GM23338 (cell line): ENCODE measurements around the gene AGBL4. TPM values are rescaled to one million over a fixed set of nuclear protein-coding genes. Genes with fewer than 3 reads are reported as not detected.

Experiments used
- ATAC-seq: fragments of 200-7000 bp; cut with Tn5 transposase; 3 replicates; pipeline ENCODE4 v1.9.1; 2020
- DNase-seq: peaks from one replicate; pipeline ENCODE4 v3.0.0-alpha.2; 2015; ENCODE audit warnings: low spot score
- H2AFZ ChIP-seq: fragments of 200-600 bp; sonication (generic); 2 replicates; pipeline ENCODE4 v1.8.0; 2016; ENCODE audit warnings: antibody characterized with exemption, mild to moderate bottlenecking, moderate library complexity
- H3F3A ChIP-seq: fragments of 200-600 bp; sonication (generic); replicated peaks from 2 replicates; pipeline ENCODE4 v1.8.0; 2017; ENCODE audit warnings: antibody characterized with exemption, mixed run types, low read depth
- H3K27ac ChIP-seq: fragments of 200-600 bp; sonication (generic); 2 replicates; pipeline ENCODE4 v1.6.1; 2016; ENCODE audit warnings: low read depth
- H3K27me3 ChIP-seq: fragments of 200-600 bp; sonication (generic); 2 replicates; pipeline ENCODE4 v1.8.0; 2016; ENCODE audit warnings: mild to moderate bottlenecking, mixed run types, moderate library complexity; ENCODE audit not compliant: insufficient read depth
- H3K36me3 ChIP-seq: fragments of 200-600 bp; sonication (generic); 2 replicates; pipeline ENCODE4 v1.8.0; 2016; ENCODE audit warnings: mild to moderate bottlenecking; ENCODE audit not compliant: insufficient read depth
- H3K4me1 ChIP-seq: fragments of 200-600 bp; sonication (generic); 2 replicates; pipeline ENCODE4 v1.8.0; 2016; ENCODE audit warnings: mild to moderate bottlenecking, moderate library complexity; ENCODE audit not compliant: insufficient read depth
- H3K4me2 ChIP-seq: fragments of 200-600 bp; sonication (generic); 2 replicates; pipeline ENCODE4 v1.7.1; 2017; ENCODE audit warnings: mixed run types
- H3K4me3 ChIP-seq: fragments of 200-600 bp; sonication (generic); 2 replicates; pipeline ENCODE4 v1.6.1; 2016; ENCODE audit warnings: mixed run types
- H3K79me2 ChIP-seq: fragments of 200-600 bp; sonication (generic); replicated peaks from 2 replicates; pipeline ENCODE4 v1.8.0; 2017; ENCODE audit warnings: mild to moderate bottlenecking; ENCODE audit not compliant: insufficient read depth
- H3K9me2 ChIP-seq: fragments of 200-600 bp; sonication (generic); 2 replicates; pipeline ENCODE4 v1.8.0; 2017; ENCODE audit not compliant: insufficient read depth
- H4K20me1 ChIP-seq: fragments of 200-600 bp; sonication (generic); replicated peaks from 2 replicates; pipeline ENCODE4 v1.8.0; 2017; ENCODE audit warnings: mild to moderate bottlenecking; ENCODE audit not compliant: insufficient read depth
- H3K27ac Mint-ChIP-seq: 2 replicates; pipeline ENCODE4 v1.8.0; 2020; ENCODE audit warnings: inconsistent platforms, mild to moderate bottlenecking, moderate library complexity, mixed read lengths
- H3K27me3 Mint-ChIP-seq: 3 replicates; pipeline ENCODE4 v1.8.0; 2022; ENCODE audit warnings: low read depth, mild to moderate bottlenecking, moderate library complexity, mixed read lengths, inconsistent platforms; ENCODE audit not compliant: insufficient read depth, poor library complexity
- H3K36me3 Mint-ChIP-seq: 3 replicates; pipeline ENCODE4 v1.8.0; 2021; ENCODE audit warnings: low read depth, mild to moderate bottlenecking, inconsistent platforms, moderate library complexity, mixed read lengths
- H3K4me1 Mint-ChIP-seq: 3 replicates; pipeline ENCODE4 v1.8.0; 2020; ENCODE audit warnings: mild to moderate bottlenecking, inconsistent platforms, mixed read lengths
- H3K4me3 Mint-ChIP-seq: 3 replicates; pipeline ENCODE4 v1.8.0; 2021; ENCODE audit warnings: moderate library complexity, mild to moderate bottlenecking, inconsistent platforms, mixed read lengths
- H3K9me3 Mint-ChIP-seq: 3 replicates; pipeline ENCODE4 v1.8.0; 2020; ENCODE audit warnings: moderate library complexity, mild to moderate bottlenecking, inconsistent platforms, mixed read lengths
- CREB1 ChIP-seq: fragments of 250-450 bp; sonication (Bioruptor Pico); IDR thresholded peaks from 2 replicates; pipeline ENCODE4 v1.5.0; 2020; ENCODE audit warnings: low read depth, mild to moderate bottlenecking, moderate library complexity
- EZH2 ChIP-seq: fragments of 200-600 bp; sonication (generic); IDR thresholded peaks from one replicate; pipeline ENCODE4 v1.8.0; 2017; ENCODE audit warnings: antibody characterized with exemption, mild to moderate bottlenecking, low read depth; ENCODE audit not compliant: unreplicated experiment
- STAT1 ChIP-seq: IDR thresholded peaks from one replicate; pipeline ENCODE4 v1.6.1; 2016; ENCODE audit warnings: antibody characterized with exemption; ENCODE audit not compliant: unreplicated experiment
- ZNF114 ChIP-seq: fragments of 250-450 bp; sonication (Bioruptor Pico); IDR thresholded peaks from 2 replicates; pipeline ENCODE4 v1.5.0; 2020; ENCODE audit warnings: mild to moderate bottlenecking, moderate library complexity
- polyA plus RNA-seq: library from polyadenylated mRNA; unstranded; fragments of >200 nt; fragmentation: Nextera tagmentation; extraction: Ambion mirVana; gene quantifications from 2 replicates; pipeline ENCODE4 v1.2.1, GENCODE V29; 2016
- total RNA-seq: library from RNA; depleted of rRNA; stranded (reverse); fragments of >200 nt; shearing (Covaris generic); gene quantifications from 2 replicates; pipeline ENCODE4 v1.2.3, GENCODE V29; 2014
- TF ChIP-seq, protein P1 (sequence below): fragments of 250-450 bp; sonication (Bioruptor Pico); IDR thresholded peaks from 2 replicates; pipeline ENCODE4 v1.5.0; 2020; ENCODE audit warnings: mild to moderate bottlenecking, moderate library complexity
- TF ChIP-seq, protein P2 (sequence below): IDR thresholded peaks from one replicate; pipeline ENCODE4 v1.6.1; 2018; ENCODE audit warnings: antibody characterized with exemption; ENCODE audit not compliant: unreplicated experiment

The AGBL4 gene
- total and polyA plus RNA-seq, 2 experiments from 2014 or later = 0.91 to 1.5 TPM

DNA sequence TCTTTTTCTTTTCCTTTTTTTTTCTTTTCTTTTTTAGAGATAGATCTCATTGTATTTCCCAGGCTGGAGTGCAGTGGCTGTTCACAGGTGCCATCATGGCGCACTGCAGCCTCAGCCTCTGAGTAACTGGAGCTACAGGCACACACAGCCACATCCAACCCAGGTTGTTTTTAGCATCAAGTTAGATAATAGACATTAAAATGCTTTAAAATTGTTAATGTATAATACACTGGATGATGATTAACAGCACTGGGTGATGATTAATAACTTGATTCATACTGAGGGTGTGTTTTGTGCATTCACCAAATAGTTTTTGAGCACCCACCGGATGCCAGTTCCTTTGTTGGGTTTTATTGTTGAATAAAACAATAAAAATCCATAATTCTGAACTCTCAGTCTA lies 1322.3 kb downstream of the AGBL4 start:
- 0 out of 3 replicates have a peak, but pooled peaks cover 3% of the 10 kb centered on the region for H3K4me1 Mint-ChIP-seq
- H3K27me3 Mint-ChIP-seq = peaks cover 3% of the 10 kb centered on the region
- no peak overlapping the region for H2AFZ ChIP-seq
- H3K79me2 ChIP-seq = no peaks in the 10 kb centered on the region
- H3K9me2 ChIP-seq = no peaks in the 10 kb centered on the region
- H3K27me3 ChIP-seq = no peaks in the 10 kb centered on the region
- H3K4me2 ChIP-seq = no peak overlapping the region
- no peak overlapping the region for H3K4me3 ChIP-seq
- no peak overlapping the region for H3K27ac ChIP-seq
- H4K20me1 ChIP-seq = no peaks in the 10 kb centered on the region
- no peaks in the 10 kb centered on the region for H3F3A ChIP-seq
- no peaks in the 10 kb centered on the region; the same call in 2 of the 3 replicates for H3K9me3 Mint-ChIP-seq
- no peak overlapping the region for H3K27ac Mint-ChIP-seq
- no peaks in the 10 kb centered on the region for H3K36me3 ChIP-seq
- H3K4me3 Mint-ChIP-seq = no peak overlapping the region
- no peaks in the 10 kb centered on the region for H3K36me3 Mint-ChIP-seq
- no peak for DNase-seq
- TF ChIP-seq, protein P1, sequence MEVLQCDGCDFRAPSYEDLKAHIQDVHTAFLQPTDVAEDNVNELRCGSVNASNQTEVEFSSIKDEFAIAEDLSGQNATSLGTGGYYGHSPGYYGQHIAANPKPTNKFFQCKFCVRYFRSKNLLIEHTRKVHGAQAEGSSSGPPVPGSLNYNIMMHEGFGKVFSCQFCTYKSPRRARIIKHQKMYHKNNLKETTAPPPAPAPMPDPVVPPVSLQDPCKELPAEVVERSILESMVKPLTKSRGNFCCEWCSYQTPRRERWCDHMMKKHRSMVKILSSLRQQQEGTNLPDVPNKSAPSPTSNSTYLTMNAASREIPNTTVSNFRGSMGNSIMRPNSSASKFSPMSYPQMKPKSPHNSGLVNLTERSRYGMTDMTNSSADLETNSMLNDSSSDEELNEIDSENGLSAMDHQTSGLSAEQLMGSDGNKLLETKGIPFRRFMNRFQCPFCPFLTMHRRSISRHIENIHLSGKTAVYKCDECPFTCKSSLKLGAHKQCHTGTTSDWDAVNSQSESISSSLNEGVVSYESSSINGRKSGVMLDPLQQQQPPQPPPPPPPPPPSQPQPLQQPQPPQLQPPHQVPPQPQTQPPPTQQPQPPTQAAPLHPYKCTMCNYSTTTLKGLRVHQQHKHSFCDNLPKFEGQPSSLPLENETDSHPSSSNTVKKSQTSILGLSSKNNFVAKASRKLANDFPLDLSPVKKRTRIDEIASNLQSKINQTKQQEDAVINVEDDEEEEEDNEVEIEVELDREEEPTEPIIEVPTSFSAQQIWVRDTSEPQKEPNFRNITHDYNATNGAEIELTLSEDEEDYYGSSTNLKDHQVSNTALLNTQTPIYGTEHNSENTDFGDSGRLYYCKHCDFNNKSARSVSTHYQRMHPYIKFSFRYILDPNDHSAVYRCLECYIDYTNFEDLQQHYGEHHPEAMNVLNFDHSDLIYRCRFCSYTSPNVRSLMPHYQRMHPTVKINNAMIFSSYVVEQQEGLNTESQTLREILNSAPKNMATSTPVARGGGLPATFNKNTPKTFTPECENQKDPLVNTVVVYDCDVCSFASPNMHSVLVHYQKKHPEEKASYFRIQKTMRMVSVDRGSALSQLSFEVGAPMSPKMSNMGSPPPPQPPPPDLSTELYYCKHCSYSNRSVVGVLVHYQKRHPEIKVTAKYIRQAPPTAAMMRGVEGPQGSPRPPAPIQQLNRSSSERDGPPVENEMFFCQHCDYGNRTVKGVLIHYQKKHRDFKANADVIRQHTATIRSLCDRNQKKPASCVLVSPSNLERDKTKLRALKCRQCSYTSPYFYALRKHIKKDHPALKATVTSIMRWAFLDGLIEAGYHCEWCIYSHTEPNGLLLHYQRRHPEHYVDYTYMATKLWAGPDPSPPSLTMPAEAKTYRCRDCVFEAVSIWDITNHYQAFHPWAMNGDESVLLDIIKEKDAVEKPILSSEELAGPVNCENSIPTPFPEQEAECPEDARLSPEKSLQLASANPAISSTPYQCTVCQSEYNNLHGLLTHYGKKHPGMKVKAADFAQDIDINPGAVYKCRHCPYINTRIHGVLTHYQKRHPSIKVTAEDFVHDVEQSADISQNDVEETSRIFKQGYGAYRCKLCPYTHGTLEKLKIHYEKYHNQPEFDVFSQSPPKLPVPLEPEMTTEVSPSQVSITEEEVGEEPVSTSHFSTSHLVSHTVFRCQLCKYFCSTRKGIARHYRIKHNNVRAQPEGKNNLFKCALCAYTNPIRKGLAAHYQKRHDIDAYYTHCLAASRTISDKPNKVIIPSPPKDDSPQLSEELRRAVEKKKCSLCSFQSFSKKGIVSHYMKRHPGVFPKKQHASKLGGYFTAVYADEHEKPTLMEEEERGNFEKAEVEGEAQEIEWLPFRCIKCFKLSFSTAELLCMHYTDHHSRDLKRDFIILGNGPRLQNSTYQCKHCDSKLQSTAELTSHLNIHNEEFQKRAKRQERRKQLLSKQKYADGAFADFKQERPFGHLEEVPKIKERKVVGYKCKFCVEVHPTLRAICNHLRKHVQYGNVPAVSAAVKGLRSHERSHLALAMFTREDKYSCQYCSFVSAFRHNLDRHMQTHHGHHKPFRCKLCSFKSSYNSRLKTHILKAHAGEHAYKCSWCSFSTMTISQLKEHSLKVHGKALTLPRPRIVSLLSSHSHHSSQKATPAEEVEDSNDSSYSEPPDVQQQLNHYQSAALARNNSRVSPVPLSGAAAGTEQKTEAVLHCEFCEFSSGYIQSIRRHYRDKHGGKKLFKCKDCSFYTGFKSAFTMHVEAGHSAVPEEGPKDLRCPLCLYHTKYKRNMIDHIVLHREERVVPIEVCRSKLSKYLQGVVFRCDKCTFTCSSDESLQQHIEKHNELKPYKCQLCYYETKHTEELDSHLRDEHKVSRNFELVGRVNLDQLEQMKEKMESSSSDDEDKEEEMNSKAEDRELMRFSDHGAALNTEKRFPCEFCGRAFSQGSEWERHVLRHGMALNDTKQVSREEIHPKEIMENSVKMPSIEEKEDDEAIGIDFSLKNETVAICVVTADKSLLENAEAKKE (CRISPR knock-in tag) = no peak
- TF ChIP-seq EZH2 (no peak), STAT1 (no peak), ZNF114 (CRISPR knock-in tag) (no peak), CREB1 (CRISPR knock-in tag) (no peak)
- TF ChIP-seq, protein P2, sequence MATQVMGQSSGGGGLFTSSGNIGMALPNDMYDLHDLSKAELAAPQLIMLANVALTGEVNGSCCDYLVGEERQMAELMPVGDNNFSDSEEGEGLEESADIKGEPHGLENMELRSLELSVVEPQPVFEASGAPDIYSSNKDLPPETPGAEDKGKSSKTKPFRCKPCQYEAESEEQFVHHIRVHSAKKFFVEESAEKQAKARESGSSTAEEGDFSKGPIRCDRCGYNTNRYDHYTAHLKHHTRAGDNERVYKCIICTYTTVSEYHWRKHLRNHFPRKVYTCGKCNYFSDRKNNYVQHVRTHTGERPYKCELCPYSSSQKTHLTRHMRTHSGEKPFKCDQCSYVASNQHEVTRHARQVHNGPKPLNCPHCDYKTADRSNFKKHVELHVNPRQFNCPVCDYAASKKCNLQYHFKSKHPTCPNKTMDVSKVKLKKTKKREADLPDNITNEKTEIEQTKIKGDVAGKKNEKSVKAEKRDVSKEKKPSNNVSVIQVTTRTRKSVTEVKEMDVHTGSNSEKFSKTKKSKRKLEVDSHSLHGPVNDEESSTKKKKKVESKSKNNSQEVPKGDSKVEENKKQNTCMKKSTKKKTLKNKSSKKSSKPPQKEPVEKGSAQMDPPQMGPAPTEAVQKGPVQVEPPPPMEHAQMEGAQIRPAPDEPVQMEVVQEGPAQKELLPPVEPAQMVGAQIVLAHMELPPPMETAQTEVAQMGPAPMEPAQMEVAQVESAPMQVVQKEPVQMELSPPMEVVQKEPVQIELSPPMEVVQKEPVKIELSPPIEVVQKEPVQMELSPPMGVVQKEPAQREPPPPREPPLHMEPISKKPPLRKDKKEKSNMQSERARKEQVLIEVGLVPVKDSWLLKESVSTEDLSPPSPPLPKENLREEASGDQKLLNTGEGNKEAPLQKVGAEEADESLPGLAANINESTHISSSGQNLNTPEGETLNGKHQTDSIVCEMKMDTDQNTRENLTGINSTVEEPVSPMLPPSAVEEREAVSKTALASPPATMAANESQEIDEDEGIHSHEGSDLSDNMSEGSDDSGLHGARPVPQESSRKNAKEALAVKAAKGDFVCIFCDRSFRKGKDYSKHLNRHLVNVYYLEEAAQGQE = no peak
- no peaks in the 10 kb centered on the region for H3K4me1 ChIP-seq
- ATAC-seq = no peak
